Left lung (tissue), 10 donors: ENCODE data around the gene PLTP. TPM values are rescaled to one million over a fixed set of nuclear protein-coding genes. Genes with fewer than 3 reads are reported as not detected.
A peak's percentile ranks its signal among the peaks of the same experiment; 100 is the strongest.

ENCODE experiments used
- ATAC-seq: fragments of 200-7000 bp; cut with Tn5 transposase; one replicate; pipeline ENCODE4 v1.9.1; 2020; ENCODE audit warnings: moderate library complexity
- DNase-seq, 4 donors: peaks; one replicate each; pipeline ENCODE4 v3.0.0-alpha.2; 2013 to 2020
- H3K27ac ChIP-seq, 2 donors: fragments of 200-600 bp; sonication (generic) in 1 of 2; one replicate each; pipeline versions ENCODE4 v1.5.0 to v1.8.0; 2020 to 2021
- H3K27me3 ChIP-seq, 2 donors: fragments of 200-600 bp; sonication (generic) in 1 of 2; one replicate each; pipeline versions ENCODE4 v1.5.0 to v1.8.0; 2020 to 2021
- H3K36me3 ChIP-seq, 2 donors: fragments of 200-600 bp; sonication (generic) in 1 of 2; one replicate each; pipeline versions ENCODE4 v1.5.0 to v1.8.0; 2020 to 2021
- H3K4me1 ChIP-seq, 2 donors: fragments of 200-600 bp; one replicate each; pipeline ENCODE4 v1.8.0; 2021
- H3K4me3 ChIP-seq, 2 donors: fragments of 200-600 bp; sonication (generic) in 1 of 2; one replicate each; pipeline versions ENCODE4 v1.5.0 to v1.8.0; 2020 to 2021; ENCODE audit warnings: mild to moderate bottlenecking in 1 of 2
- H3K9me3 ChIP-seq, 2 donors: fragments of 200-600 bp; sonication (generic) in 1 of 2; one replicate each; pipeline versions ENCODE4 v1.5.0 to v1.8.0; 2020 to 2021
- intact Hi-C, 2 donors: fragments of 100-400 bp; cut with DNase I; formaldehyde crosslinking; loops; one replicate each; pipeline versions ENCODE4 v1.11.2 to v1.14.2; 2022
- polyA plus RNA-seq, 6 donors: library from polyadenylated mRNA; unstranded; fragments of 120-200 nt; gene quantifications; one replicate each; pipeline ENCODE4 v1.2.1, GENCODE V29; 2013; ENCODE audit not compliant: insufficient read length in 6 of 6
- total RNA-seq, 2 donors: library from RNA; stranded (reverse); fragmentation: NEBNext Ultra II Directional; extraction: Animal tissue kit (Norgen Biotek cat#: 25700); gene quantifications; one replicate each; pipeline ENCODE4 v1.2.1, GENCODE V29; 2021
- TF ChIP-seq, protein P1 (sequence below), 2 donors: fragments of 200-600 bp; sonication (generic) in 1 of 2; IDR thresholded peaks; one replicate each; pipeline versions ENCODE4 v1.5.0 to v1.8.0; 2021; ENCODE audit warnings: antibody characterized with exemption in 2 of 2
- donor health status: DM: no; HTN: yes; CAD: no.
- donor health status: DM: no; HTN: no; CAD: no.

PLTP gene
- total and polyA plus RNA-seq, 8 donors = 42.6 to 172 (median 58.2) TPM

- intact Hi-C loops = no loop called here
- DNase-seq (peak; percentile 85 to 100 (median 98)), ATAC-seq (peak; percentile 99)
These were observed 54.7 kb downstream of the PLTP start, which contains the start of the genes ACOT8 and ZSWIM3 for GRCh38 chr20:45857114-45857881. TSS of gene ACOT8 (minus strand) at chr20:45857392. CDS start at chr20:45857315, 77 bp downstream. TSS of gene ZSWIM3 (plus strand) at chr20:45857614. CDS start at chr20:45857826, 212 bp downstream.

DNA sequence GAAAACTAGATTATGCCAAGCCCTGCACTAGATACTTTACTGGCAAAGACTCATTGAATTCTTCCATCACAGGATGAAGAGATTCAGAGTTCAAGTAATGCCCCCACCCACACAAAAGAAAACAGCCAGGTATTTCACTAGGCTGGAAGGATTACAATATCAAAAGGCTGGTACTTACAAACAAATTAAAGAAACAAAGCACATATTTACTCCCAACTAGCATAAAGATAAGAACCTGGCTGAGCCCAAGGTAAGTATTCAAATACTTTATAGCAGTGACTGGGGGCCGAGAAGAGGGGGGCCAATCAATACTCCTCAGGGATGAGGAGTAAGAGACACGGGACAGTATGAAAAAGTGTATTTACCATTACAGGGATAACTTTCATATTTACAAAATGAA, 58.5 kb downstream of the PLTP start:
- peaks cover 18 to 38% of the 10 kb centered on the region in 2 donors for H3K4me1 ChIP-seq
- TF ChIP-seq, protein P1, sequence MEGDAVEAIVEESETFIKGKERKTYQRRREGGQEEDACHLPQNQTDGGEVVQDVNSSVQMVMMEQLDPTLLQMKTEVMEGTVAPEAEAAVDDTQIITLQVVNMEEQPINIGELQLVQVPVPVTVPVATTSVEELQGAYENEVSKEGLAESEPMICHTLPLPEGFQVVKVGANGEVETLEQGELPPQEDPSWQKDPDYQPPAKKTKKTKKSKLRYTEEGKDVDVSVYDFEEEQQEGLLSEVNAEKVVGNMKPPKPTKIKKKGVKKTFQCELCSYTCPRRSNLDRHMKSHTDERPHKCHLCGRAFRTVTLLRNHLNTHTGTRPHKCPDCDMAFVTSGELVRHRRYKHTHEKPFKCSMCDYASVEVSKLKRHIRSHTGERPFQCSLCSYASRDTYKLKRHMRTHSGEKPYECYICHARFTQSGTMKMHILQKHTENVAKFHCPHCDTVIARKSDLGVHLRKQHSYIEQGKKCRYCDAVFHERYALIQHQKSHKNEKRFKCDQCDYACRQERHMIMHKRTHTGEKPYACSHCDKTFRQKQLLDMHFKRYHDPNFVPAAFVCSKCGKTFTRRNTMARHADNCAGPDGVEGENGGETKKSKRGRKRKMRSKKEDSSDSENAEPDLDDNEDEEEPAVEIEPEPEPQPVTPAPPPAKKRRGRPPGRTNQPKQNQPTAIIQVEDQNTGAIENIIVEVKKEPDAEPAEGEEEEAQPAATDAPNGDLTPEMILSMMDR (IDR thresholded peaks at IDR 0.05) = no peak
- ATAC-seq = no peak
- peaks cover 0 to 42% of the 10 kb centered on the region in 2 donors for H3K36me3 ChIP-seq
- no peak overlapping the region for H3K4me3 ChIP-seq
- no peak for DNase-seq
- intact Hi-C loops = no loop called here
- no peaks in the 10 kb centered on the region for H3K9me3 ChIP-seq
- no peak overlapping the region for H3K27ac ChIP-seq
- no peaks in the 10 kb centered on the region for H3K27me3 ChIP-seq

More at GRCh38 chr20:45857114-45857881, 54.7 kb downstream of the PLTP start, which contains the start of the genes ACOT8 and ZSWIM3:
- TF ChIP-seq, protein P1 (IDR thresholded peaks at IDR 0.05) = no peak
- H3K4me3 ChIP-seq = peak within 1 kb of the TSS; percentile 76 to 93
- no peaks in the 10 kb centered on the region for H3K27me3 ChIP-seq
- H3K36me3 ChIP-seq = peaks cover 0 to 17% of the 10 kb centered on the region in 2 donors
- H3K9me3 ChIP-seq = no peaks in the 10 kb centered on the region
- H3K27ac ChIP-seq = peak within 1 kb of the TSS; percentile 78 to 86
- peaks cover 18 to 43% of the 10 kb centered on the region in 2 donors for H3K4me1 ChIP-seq

- TF ChIP-seq, protein P1 (IDR thresholded peaks at IDR 0.05) = no peak
- Histone ChIP-seq H3K4me1 (peaks cover 12 to 29% of the 10 kb centered on the region in 2 donors), H3K27me3 (no peaks in the 10 kb centered on the region), H3K36me3 (peaks cover 0 to 54% of the 10 kb centered on the region in 2 donors), H3K9me3 (no peaks in the 10 kb centered on the region), H3K4me3 (no peak overlapping the region), H3K27ac (no peak overlapping the region)
- DNase-seq (no peak), ATAC-seq (no peak)
- intact Hi-C loops = no loop called here
These were observed 59.6 kb downstream of the PLTP start for GRCh38 chr20:45852326-45852725.

DNA sequence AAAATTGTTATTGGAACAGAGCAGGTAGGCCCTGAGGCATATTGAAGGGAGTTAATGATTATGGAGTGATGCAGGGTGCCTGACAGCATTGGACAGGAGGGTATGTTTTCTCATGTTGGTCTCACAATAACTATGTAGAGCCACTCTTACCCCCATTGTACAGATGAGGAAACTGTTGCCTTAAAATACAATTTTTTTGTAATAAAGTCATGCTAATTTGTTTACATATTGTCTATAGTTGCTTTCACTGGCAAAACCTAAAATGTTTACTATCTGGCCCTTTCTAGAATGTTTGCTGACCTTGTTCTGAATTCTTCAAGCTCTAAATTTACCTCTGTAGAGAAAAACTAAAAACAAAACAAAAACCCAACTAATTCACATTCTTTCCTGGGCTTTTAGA, 60.5 kb downstream of the PLTP start:
- TF ChIP-seq, protein P1 (IDR thresholded peaks at IDR 0.05) = no peak
- Histone ChIP-seq H3K4me1 (peaks cover 10 to 25% of the 10 kb centered on the region in 2 donors), H3K4me3 (no peak overlapping the region), H3K9me3 (no peaks in the 10 kb centered on the region), H3K36me3 (peaks cover 0 to 62% of the 10 kb centered on the region in 2 donors), H3K27ac (no peak overlapping the region), H3K27me3 (no peaks in the 10 kb centered on the region)
- ATAC-seq (no peak), DNase-seq (no peak)
- intact Hi-C loops = no loop called here

DNA sequence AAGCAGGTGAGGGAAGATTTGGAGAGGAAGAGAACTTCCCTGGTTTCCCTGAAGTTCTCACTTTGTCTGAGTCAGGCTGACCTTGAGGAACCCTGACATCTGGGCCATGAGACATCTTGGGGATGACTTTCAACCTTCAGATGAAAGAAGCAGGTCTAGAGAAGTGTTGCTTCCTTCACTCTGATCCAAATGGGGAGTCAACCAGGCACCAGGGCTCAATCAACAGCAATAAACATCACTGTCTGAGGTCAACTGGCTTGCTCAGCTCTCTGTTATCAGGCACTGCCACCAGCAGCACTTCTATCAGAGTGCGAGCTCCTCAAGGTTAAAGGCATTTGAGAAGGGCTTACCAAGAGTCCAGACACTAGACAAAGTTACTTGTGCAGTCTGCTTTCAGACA, 61.0 kb downstream of the PLTP start:
- H3K27me3 ChIP-seq = no peaks in the 10 kb centered on the region
- ATAC-seq (no peak), DNase-seq (no peak)
- H3K4me3 ChIP-seq = no peak overlapping the region
- peaks cover 4 to 20% of the 10 kb centered on the region in 2 donors for H3K4me1 ChIP-seq
- intact Hi-C loops = no loop called here
- no peaks in the 10 kb centered on the region for H3K9me3 ChIP-seq
- no peak overlapping the region for H3K27ac ChIP-seq
- peaks cover 0 to 68% of the 10 kb centered on the region in 2 donors for H3K36me3 ChIP-seq
- TF ChIP-seq, protein P1 (IDR thresholded peaks at IDR 0.05) = no peak
